Measurements from ENCODE around the gene REV3L. TPM values are rescaled to one million over a fixed set of nuclear protein-coding genes. Genes with fewer than 3 reads are reported as not detected.
"Not testable (repeated sequence)": the region's sequence is repeated elsewhere in the genome, so short reads cannot be mapped to it uniquely, and the experiment has no call there.

Gene REV3L
- total RNA-seq, 1 donor from 2014 or later, result 19.7 TPM

- DNase-seq (ENCODE audit: low read depth, low spot score), result not testable (repeated sequence)
Measured at GRCh38 chr6:111300938-111301800, 181.8 kb downstream of the REV3L start.

GRCh38 chr6:111297776-111298175 lies 185.2 kb downstream of the REV3L start:
- no peak for DNase-seq (ENCODE audit: low read depth, low spot score)

DNA sequence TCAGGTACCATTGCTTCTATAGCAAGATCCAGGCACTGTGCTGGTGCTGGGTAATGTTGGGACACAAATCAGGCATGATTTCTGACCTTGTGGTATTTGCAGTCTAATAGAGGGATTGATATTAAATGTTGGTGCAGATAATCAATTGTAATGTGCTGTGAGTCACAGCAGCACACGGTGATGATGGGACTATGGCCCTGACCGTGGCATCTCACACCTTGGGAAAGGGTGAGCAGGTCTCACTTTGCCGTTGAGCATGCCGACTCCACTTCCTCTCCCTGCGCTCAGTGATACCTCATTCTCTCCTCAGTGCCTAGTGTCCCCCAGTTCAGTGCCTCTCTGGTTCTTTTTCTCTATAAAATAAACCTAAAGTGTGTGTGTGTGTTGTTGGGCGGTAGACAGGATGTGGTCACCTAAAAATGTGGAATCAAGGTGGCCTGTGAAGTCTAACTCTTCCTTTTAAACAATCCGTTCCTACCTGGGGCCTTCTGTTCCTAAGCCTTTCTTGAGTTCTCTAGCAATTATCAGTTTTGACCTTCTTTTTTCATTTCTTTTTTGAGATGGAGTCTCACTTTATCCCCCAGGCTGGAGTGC lies 188.5 kb downstream of the REV3L start:
- no peak for DNase-seq (ENCODE audit: low read depth, low spot score)

DNA sequence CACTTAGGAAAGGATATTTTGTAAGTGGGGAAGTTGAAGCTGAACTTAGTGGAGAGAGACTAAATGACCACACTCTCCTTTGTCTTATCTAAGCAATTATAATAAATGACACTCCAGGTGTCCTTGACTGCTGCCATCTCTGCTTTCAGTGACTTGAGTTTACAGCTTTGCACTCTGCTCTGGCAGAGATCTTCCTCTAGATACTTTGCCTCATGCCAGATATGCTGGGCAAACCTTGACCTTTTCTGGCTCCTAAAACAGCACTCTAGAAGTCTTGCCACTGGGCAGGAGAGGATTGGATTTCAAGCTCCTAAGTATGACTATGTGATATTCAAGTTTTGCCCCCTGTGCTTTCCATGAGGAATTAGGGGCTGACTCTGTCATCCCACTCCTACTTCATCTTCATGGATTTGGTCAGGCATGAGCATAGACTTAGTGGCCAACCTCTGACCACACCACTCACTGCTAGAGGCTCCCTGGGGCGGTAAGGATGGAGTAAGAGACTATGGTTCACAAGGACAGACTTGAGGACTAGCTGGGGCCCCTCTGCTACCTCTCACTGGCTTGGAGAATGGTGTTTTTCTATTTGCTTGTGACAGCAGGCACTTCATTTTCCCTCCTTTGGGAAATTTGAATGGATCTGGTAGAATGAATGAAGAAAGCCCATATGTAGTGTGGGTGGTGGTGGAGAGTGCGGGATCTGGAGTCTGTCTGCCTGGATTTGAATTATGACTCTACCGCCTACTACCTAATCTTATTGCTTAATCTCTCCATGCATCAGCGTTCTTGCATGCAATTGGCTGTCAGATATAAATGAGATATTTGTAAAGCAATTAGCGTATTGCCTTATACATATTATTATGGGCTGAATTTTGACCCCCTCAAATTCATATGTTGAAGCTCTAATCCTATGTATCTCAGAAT lies 191.4 kb downstream of the REV3L start:
- no peak for DNase-seq (ENCODE audit: low read depth, low spot score)

- DNase-seq (ENCODE audit: low read depth, low spot score), result not testable (repeated sequence)
Measured at GRCh38 chr6:111290689-111291335, 192.2 kb downstream of the REV3L start.

GRCh38 chr6:111284356-111284755 lies 198.7 kb downstream of the REV3L start:
- not testable (repeated sequence) for DNase-seq (ENCODE audit: low read depth, low spot score)

DNA sequence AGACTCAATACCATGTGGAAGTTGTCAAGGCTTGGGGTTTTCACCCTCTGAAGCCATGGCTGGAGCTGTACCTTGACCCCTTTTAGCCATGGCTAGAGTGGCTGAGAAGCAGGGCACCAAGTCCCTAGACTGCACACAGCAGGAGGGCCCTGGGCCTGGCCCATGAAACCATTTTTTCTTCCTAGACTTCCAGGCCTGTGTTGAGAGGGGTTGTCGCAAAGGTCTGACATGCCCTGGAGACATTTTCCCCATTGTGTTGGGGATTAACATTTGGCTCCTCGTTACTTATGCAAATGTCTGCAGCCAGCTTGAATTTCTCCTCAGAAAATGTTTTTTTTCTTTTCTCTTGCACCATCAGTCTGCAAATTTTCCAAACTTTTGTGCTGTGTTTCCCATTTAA lies 199.3 kb downstream of the REV3L start:
- no peak for DNase-seq (ENCODE audit: low read depth, low spot score)

GRCh38 chr6:111282515-111282914 lies 200.5 kb downstream of the REV3L start:
- no peak for DNase-seq (ENCODE audit: low read depth, low spot score)

DNA sequence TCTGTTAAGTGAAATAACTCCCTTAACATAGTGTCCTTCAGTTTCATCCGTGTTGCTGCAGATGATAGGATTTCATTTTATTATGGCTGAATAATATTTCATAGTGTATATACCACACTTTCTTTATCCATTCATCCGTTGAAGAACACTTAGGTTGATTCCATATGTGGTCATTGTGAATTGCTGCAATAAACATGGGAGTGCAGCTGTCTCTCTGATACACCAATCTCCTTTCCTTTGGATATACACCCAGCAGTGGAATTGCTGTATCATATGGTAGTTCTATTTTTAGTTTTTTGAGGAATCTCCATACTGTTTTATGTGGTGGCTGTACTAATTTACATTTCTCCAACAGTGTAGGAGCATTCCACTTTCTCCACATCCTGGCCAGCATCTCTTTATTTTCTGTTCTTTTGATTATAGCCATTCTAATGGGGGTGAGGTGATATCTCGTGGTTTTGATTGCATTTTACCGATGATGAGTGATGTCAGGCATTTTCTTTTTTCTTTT lies 202.5 kb downstream of the REV3L start:
- DNase-seq (ENCODE audit: low read depth, low spot score), result no peak

GRCh38 chr6:111278731-111279130 lies 204.3 kb downstream of the REV3L start:
- no peak for DNase-seq (ENCODE audit: low read depth, low spot score)

- no peak for DNase-seq (ENCODE audit: low read depth, low spot score)
Measured at GRCh38 chr6:111277819-111278218, 205.2 kb downstream of the REV3L start.

DNA sequence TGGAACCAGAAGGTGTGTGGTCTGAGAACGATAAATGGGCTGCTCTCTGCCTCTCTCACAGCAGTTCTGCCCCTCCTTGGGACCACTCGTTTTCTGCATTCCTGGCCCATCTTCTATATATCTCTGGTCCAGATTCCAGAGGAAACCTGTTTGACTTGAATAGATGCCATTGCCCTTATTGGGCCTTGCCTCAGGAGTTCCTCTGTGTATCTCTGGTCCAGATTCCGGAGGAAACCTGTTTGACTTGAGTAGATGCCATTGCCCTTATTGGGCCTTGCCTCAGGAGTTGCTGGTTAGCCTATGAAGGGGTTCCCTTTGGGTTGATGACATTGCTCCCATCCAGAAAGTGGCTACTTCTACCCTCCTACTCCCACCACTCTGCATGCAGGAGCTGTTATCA lies 206.3 kb downstream of the REV3L start:
- DNase-seq (ENCODE audit: low read depth, low spot score), result no peak

DNA sequence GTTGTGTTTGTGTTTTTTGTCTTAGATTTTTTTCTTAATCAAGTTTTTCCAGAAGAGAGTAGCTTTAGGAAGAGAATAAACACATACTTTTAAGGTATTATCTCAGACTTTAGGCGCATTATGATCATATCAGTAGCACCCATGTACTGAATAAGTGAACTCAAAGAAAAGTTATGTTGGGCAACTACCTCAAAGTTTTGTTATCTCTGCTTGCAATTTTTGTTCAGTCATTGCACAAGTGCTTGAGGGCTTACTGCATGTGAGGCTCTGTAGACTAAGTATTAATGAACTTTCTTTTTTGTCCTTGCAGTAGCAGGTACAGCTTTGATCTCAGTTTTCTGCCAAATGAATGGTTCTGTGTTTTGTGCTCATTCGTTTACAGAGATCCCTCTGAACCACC lies 206.7 kb downstream of the REV3L start:
- DNase-seq (ENCODE audit: low read depth, low spot score), result no peak

- no peak for DNase-seq (ENCODE audit: low read depth, low spot score)
Measured at GRCh38 chr6:111274593-111275217, 208.3 kb downstream of the REV3L start.

DNA sequence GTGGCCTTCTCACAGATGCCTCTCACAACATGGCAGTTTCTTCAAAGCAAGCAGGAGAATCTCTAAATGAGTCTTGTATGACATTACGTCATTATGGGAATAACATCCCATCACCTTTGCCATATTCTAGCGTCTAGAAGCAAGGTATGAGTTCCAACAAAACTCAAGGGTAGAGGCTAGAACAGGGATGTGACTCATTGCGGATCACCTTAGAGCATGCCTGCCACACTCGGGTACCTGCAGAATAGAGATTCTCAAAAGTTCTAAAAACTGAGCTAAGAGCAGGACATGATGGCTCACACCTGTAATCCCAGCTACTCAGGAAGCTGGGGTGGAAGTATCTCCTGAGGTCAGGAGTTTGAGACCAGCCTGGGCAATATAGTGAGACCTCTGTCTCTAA lies 212.9 kb downstream of the REV3L start:
- no peak for DNase-seq (ENCODE audit: low read depth, low spot score)

DNA sequence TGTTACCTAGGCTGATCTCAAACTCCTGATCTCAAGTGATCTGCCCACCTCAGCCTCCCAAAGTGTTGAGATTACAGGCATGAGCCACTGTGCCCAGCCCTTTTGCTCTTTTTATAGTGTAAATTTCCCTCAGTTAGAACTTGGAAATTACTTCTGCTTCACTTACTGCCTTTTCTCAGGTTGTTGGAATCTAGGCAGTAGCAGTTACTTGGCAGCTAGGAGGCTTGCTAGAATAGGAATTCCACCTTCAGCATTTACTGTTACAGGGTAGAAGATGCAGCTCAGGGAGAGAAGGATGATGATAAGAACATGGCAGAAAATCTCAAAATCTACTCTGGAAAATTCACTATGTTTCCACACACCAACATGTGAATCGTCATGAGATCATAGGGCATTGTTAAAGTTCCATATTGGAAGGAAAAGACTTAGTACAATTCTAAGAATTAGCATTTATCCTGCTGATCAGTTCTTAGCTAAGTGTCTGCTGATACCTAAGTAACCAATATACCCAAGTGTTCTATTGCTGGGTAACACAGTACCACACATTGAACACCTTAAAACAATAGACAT lies 213.5 kb downstream of the REV3L start:
- DNase-seq (ENCODE audit: low read depth, low spot score), result no peak

GRCh38 chr6:111267764-111268333 lies 215.2 kb downstream of the REV3L start:
- no peak for DNase-seq (ENCODE audit: low read depth, low spot score)

DNA sequence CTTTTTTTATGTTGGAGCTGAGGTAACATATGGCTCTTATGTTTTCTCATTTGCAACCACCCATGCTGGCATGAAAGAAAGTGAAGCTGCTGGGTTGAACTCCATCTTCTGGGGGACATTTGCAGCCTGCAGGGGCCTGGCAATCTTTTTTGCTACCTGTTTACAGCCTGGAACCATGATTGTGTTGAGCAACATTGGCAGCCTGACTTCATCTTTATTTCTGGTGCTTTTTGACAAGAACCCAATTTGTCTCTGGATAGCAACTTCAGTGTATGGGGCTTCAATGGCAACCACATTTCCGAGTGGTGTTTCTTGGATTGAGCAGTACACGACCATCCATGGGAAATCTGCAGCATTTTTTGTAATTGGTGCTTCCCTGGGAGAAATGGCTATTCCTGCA lies 216.7 kb downstream of the REV3L start:
- DNase-seq (ENCODE audit: low read depth, low spot score), result no peak

GRCh38 chr6:111265842-111266241 lies 217.2 kb downstream of the REV3L start:
- no peak for DNase-seq (ENCODE audit: low read depth, low spot score)

DNA sequence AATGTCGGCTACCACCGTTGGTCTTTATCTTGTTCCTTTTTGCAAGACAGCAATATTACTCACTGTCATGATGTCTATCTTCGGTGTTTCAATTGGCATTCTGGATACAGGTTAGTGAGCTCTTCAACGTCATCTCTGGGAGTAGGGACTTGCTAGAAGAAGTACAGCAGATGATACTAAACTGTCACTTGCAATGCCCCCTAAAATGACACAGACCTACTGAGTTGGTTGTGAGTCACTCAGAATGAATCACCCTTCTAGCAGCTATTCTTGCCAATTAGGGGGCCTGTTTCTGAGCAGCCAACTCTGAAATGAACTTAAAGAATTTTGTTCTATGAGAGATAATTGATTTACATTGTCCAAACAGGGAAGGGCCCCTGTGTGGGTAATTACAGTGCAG lies 219.2 kb downstream of the REV3L start:
- no peak for DNase-seq (ENCODE audit: low read depth, low spot score)

Measured in pulmonary artery endothelial cell (primary cell).